Choroid plexus epithelial cell (primary cell): ENCODE data around the gene IFT27.

Source experiments
- DNase-seq: peaks from one replicate; pipeline ENCODE4 v3.0.0-alpha.2; 2010; ENCODE audit warnings: low read depth
- H3K4me3 ChIP-seq: 2 replicates; pipeline ENCODE4 v1.5.1; 2011; ENCODE audit warnings: low read depth, mild to moderate bottlenecking, control low read depth, low read length, moderate library complexity
- CTCF ChIP-seq: conservative IDR thresholded peaks from 2 replicates; pipeline ENCODE4 v1.5.1; 2011; ENCODE audit warnings: low read depth, mild to moderate bottlenecking, control low read depth, inconsistent platforms, low read length, moderate library complexity

IFT27 gene

GRCh38 chr22:36713436-36713835, 62.5 kb downstream of the IFT27 start:
- no peak overlapping the region for H3K4me3 ChIP-seq
- DNase-seq: no peak
- no peak for TF ChIP-seq CTCF
